H1 (cell line): Measurements from ENCODE around the gene HS1BP3. TPM values are rescaled to one million over a fixed set of nuclear protein-coding genes. Genes with fewer than 3 reads are reported as not detected.

Experiments
- CTCF ChIA-PET: fragments of 300-600 bp; sonication (Branson Sonifier 250); formaldehyde crosslinking; loops from one replicate; lab custom pipeline; 2021; ENCODE audit not compliant: partially characterized antibody; lab: Charles Lee
- POLR2A ChIA-PET: fragments of 300-600 bp; sonication (Branson Sonifier 250); formaldehyde crosslinking; loops from one replicate; lab custom pipeline; 2021; ENCODE audit warnings: inconsistent platforms; ENCODE audit not compliant: partially characterized antibody; lab: Charles Lee
- DNase-seq, 2 experiments: peaks; one replicate each; pipeline versions ENCODE4 v3.0.0 to v3.0.0-alpha.2; 2010 to 2022; ENCODE audit warnings: low spot score in 2 of 2, low read depth in 1 of 2, mixed read lengths in 1 of 2
- FAIRE-seq: peaks from 2 replicates; lab custom pipeline; 2011; peaks lifted over from hg19 to GRCh38; lab: Jason Lieb, UNC
- H2AFZ ChIP-seq: 2 replicates; pipeline ENCODE4 v1.8.1; 2012; ENCODE audit warnings: low read length, inconsistent platforms
- H2AK5ac ChIP-seq: 2 replicates; pipeline ENCODE4 v1.6.1; 2013; ENCODE audit warnings: low read depth, low read length
- H2BK120ac ChIP-seq: replicated peaks from 2 replicates; pipeline ENCODE3; 2013; ENCODE audit warnings: low read depth, low read length, inconsistent platforms
- H2BK12ac ChIP-seq: 2 replicates; pipeline ENCODE4 v1.6.1; 2013; ENCODE audit warnings: low read depth, low read length
- H2BK15ac ChIP-seq: 2 replicates; pipeline ENCODE4 v1.6.1; 2013; ENCODE audit warnings: low read length
- H2BK20ac ChIP-seq: 2 replicates; pipeline ENCODE4 v1.6.1; 2013; ENCODE audit warnings: low read length
- H2BK5ac ChIP-seq: 2 replicates; pipeline ENCODE4 v1.6.1; 2013; ENCODE audit warnings: low read depth, low read length
- H3K14ac ChIP-seq: 2 replicates; pipeline ENCODE4 v1.6.1; 2013; ENCODE audit warnings: inconsistent platforms; ENCODE audit not compliant: insufficient read length
- H3K18ac ChIP-seq: 2 replicates; pipeline ENCODE4 v1.6.1; 2013; ENCODE audit warnings: low read length; ENCODE audit errors: extremely low read depth
- H3K23ac ChIP-seq: 2 replicates; pipeline ENCODE4 v1.6.1; 2013; ENCODE audit warnings: inconsistent platforms; ENCODE audit not compliant: insufficient read length
- H3K23me2 ChIP-seq: 2 replicates; pipeline ENCODE4 v1.6.1; 2013; ENCODE audit warnings: low read depth, low read length
- H3K27ac ChIP-seq: 2 replicates; pipeline ENCODE4 v1.6.1; 2011; ENCODE audit warnings: low read depth, low read length, inconsistent platforms
- H3K27me3 ChIP-seq, 4 experiments: replicated peaks in 1 of 4; 1 replicate in 1 of 4; 2 replicates in 3 of 4; pipeline versions ENCODE4 v1.6.1 to v1.8.1; 2011 to 2013; ENCODE audit warnings: low read length in 3 of 4, mild to moderate bottlenecking in 3 of 4, inconsistent platforms in 2 of 4, mixed read lengths in 2 of 4, moderate library complexity in 1 of 4; ENCODE audit not compliant: control insufficient read depth in 3 of 4, insufficient read depth in 3 of 4; ENCODE audit errors: extremely low read depth in 1 of 4
- H3K36me3 ChIP-seq, 4 experiments: 2 replicates each; pipeline versions ENCODE4 v1.6.1 to v1.8.1; 2011 to 2013; ENCODE audit warnings: mild to moderate bottlenecking in 4 of 4, low read length in 3 of 4, moderate library complexity in 2 of 4, control low read depth in 1 of 4, inconsistent platforms in 1 of 4; ENCODE audit not compliant: insufficient read depth in 4 of 4, control insufficient read depth in 2 of 4
- H3K4ac ChIP-seq: replicated peaks from 2 replicates; pipeline ENCODE3; 2013; ENCODE audit warnings: low read length, low read depth, mixed read lengths, inconsistent platforms; ENCODE audit not compliant: insufficient read length
- H3K4me1 ChIP-seq, 4 experiments: replicated peaks in 1 of 4; 1 replicate in 1 of 4; 2 replicates in 3 of 4; pipeline versions ENCODE4 v1.6.1 to v1.8.1; 2011 to 2013; ENCODE audit warnings: low read length in 3 of 4, inconsistent platforms in 2 of 4, mixed read lengths in 1 of 4; ENCODE audit not compliant: insufficient read depth in 4 of 4, control insufficient read depth in 3 of 4
- H3K4me2 ChIP-seq, 2 experiments: 2 replicates each; pipeline versions ENCODE4 v1.6.1 to v1.8.1; 2011 to 2013; ENCODE audit warnings: low read depth in 2 of 2, low read length in 2 of 2, control low read depth in 1 of 2, inconsistent platforms in 1 of 2, mild to moderate bottlenecking in 1 of 2; ENCODE audit not compliant: insufficient read depth in 1 of 2
- H3K4me3 ChIP-seq, 4 experiments: fragments of 200-600, 300-600 bp in 1 of 4; sonication (generic), shearing (Covaris generic), sonication (Bioruptor Twin) in 1 of 4; 2 replicates each; pipeline versions ENCODE4 v1.5.1 to v1.8.1; 2011 to 2016; ENCODE audit warnings: low read length in 4 of 4, low read depth in 3 of 4, control low read depth in 2 of 4, inconsistent platforms in 2 of 4, mild to moderate bottlenecking in 2 of 4, mixed read lengths in 1 of 4, moderate library complexity in 1 of 4; ENCODE audit not compliant: insufficient read depth in 2 of 4; ENCODE audit errors: extremely low read depth in 1 of 4
- H3K56ac ChIP-seq: replicated peaks from 2 replicates; pipeline ENCODE3; 2013; ENCODE audit warnings: low read depth, mild to moderate bottlenecking, mixed read lengths, low read length, inconsistent platforms; ENCODE audit not compliant: insufficient read length
- H3K79me1 ChIP-seq: 2 replicates; pipeline ENCODE4 v1.6.1; 2013; ENCODE audit warnings: low read depth, low read length, control low read depth
- H3K79me2 ChIP-seq, 2 experiments: 2 replicates each; pipeline versions ENCODE4 v1.6.1 to v1.8.1; 2012 to 2013; ENCODE audit warnings: low read length in 2 of 2, mild to moderate bottlenecking in 2 of 2, inconsistent platforms in 1 of 2; ENCODE audit not compliant: insufficient read depth in 2 of 2, control insufficient read depth in 1 of 2
- H3K9ac ChIP-seq, 4 experiments: replicated peaks in 1 of 4; 1 replicate in 1 of 4; 2 replicates in 3 of 4; pipeline versions ENCODE4 v1.6.1 to v1.8.1; 2011 to 2013; ENCODE audit warnings: low read depth in 3 of 4, low read length in 3 of 4, control low read depth in 2 of 4, mild to moderate bottlenecking in 2 of 4, moderate library complexity in 2 of 4, inconsistent platforms in 1 of 4; ENCODE audit errors: extremely low read depth in 1 of 4
- H3K9me3 ChIP-seq, 2 experiments: 2 replicates each; pipeline versions ENCODE4 v1.6.1 to v1.8.1; 2012 to 2013; ENCODE audit warnings: mild to moderate bottlenecking in 2 of 2, moderate library complexity in 2 of 2, control low read depth in 1 of 2, inconsistent platforms in 1 of 2, low read depth in 1 of 2, low read length in 1 of 2, mixed read lengths in 1 of 2; ENCODE audit not compliant: insufficient read depth in 2 of 2
- H4K20me1 ChIP-seq, 2 experiments: replicated peaks in 1 of 2; 2 replicates each; pipeline versions ENCODE3 to v1.8.1; 2011 to 2013; ENCODE audit warnings: inconsistent platforms in 2 of 2, low read length in 2 of 2, mild to moderate bottlenecking in 1 of 2; ENCODE audit not compliant: insufficient read depth in 2 of 2, control insufficient read depth in 1 of 2
- H4K5ac ChIP-seq: 2 replicates; pipeline ENCODE4 v1.6.1; 2013; ENCODE audit warnings: low read length, low read depth, mixed read lengths, inconsistent platforms; ENCODE audit not compliant: insufficient read length
- H4K8ac ChIP-seq: 2 replicates; pipeline ENCODE4 v1.8.0; 2013; ENCODE audit warnings: mild to moderate bottlenecking, moderate library complexity, low read length, inconsistent platforms; ENCODE audit not compliant: insufficient read depth; ENCODE audit errors: extremely low read depth
- H4K91ac ChIP-seq: replicated peaks from 2 replicates; pipeline ENCODE3; 2013; ENCODE audit warnings: low read length, mixed read lengths, inconsistent platforms; ENCODE audit not compliant: insufficient read length
- WGBS, 2 experiments: shearing (Covaris generic) in 1 of 2; methylation state at CpG; one replicate each; pipeline versions ENCODE4 v1.1.6 to v1.1.7; 2013 to 2015; ENCODE audit warnings: low lambda C conversion rate in 2 of 2, mixed read lengths in 2 of 2, inconsistent platforms in 1 of 2, low coverage in 1 of 2, missing lambda C conversion rate in 1 of 2; ENCODE audit not compliant: insufficient replicate concordance in 2 of 2, insufficient coverage in 1 of 2, insufficient read length in 1 of 2; ENCODE audit errors: extremely low coverage in 1 of 2, missing lambda C conversion rate in 1 of 2; 5-methylcytosine and 5-hydroxymethylcytosine counted together
- polyA plus RNA-seq, 7 experiments: library from polyadenylated mRNA; depleted of rRNA in 3 of 7; stranded (reverse) in 5 of 7; unstranded in 2 of 7; fragments of >200 nt in 5 of 7; fragments of 200-250 nt in 2 of 7; gene quantifications; 1 replicate in 5 of 7; 2 replicates in 1 of 7; 4 replicates in 1 of 7; pipeline versions ENCODE4 v1.2.1 to v1.2.3, GENCODE V29; 2011 to 2013; ENCODE audit warnings: missing spikeins in 2 of 7, mixed read lengths in 2 of 7
- total RNA-seq: library from RNA; stranded (reverse); fragmentation: NEBNext Ultra II Directional; extraction: Animal tissue kit (Norgen Biotek cat#: 25700); gene quantifications from 2 replicates; pipeline ENCODE4 v1.2.1, GENCODE V29; 2021

HS1BP3 gene
- total and polyA plus RNA-seq, 2 of the 8 experiments (the other 6 are each of a cell fraction or from before 2014, with no cell fraction given): 11.1 to 11.3 TPM

DNA sequence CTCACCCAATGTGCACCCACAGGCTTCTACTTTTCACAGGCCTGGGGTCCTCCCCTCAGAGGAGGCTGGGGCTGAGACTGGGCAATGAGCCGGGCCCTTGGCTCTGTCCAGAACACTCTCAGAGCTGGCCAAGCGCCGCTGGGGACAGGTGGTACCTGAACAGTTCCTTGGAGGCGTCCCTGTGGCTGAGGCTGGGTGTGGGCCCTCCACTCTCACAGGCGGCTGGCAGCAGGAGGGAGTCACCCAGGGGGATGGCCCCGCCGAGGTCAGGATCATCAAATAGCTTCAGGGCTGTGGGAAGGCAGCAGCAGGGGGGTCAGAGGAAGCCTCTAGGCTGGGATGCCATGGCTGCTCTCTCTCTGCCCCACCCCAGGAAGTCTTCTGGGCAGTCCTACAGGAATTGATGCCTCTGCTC is 27.1 kb downstream of the HS1BP3 start:
- no peak overlapping the region for H3K27ac ChIP-seq
- no peak overlapping the region for H2BK20ac ChIP-seq
- no peak overlapping the region for H3K4me2 ChIP-seq
- no peak overlapping the region for H3K14ac ChIP-seq
- no peak overlapping the region for H4K91ac ChIP-seq
- 93% methylated on average over 7 of the region's 7 CpGs; no CpG with 5 or more reads in 1 of the 2 experiments for WGBS, 2 experiments
- H2BK120ac ChIP-seq: no peak overlapping the region
- H3K4me3 ChIP-seq: no peak overlapping the region
- no peak overlapping the region for H2BK12ac ChIP-seq
- no peaks in the 10 kb centered on the region for H3K9me3 ChIP-seq
- H3K23me2 ChIP-seq: no peaks in the 10 kb centered on the region
- no peaks in the 10 kb centered on the region for H3K4me1 ChIP-seq
- no peak overlapping the region for H3K18ac ChIP-seq
- H2BK15ac ChIP-seq: no peak overlapping the region
- no peak overlapping the region for H3K56ac ChIP-seq
- H3K9ac ChIP-seq: no peak overlapping the region
- no peaks in the 10 kb centered on the region for H4K20me1 ChIP-seq
- H3K36me3 ChIP-seq: 0 out of 8 replicates have a peak, but pooled peaks cover 0 to 2% (median 0%) of the 10 kb centered on the region in 4 experiments
- no peak overlapping the region; the same call in 1 of the 2 replicates for H4K8ac ChIP-seq
- FAIRE-seq (no peak), DNase-seq (no peak)
- no peaks in the 10 kb centered on the region for H3K79me1 ChIP-seq
- no peak overlapping the region for H2AK5ac ChIP-seq
- no peak overlapping the region for H4K5ac ChIP-seq
- no peak overlapping the region for H2AFZ ChIP-seq
- H3K4ac ChIP-seq: no peak overlapping the region
- H3K79me2 ChIP-seq: no peaks in the 10 kb centered on the region
- CTCF ChIA-PET: interaction anchor here (1.2 to 4.2 kb wide), 4 partner anchors 9 to 212 kb away, joined by 3 to 24 read pairs (median 12); no protein-coding TSS in a partner anchor
- H3K23ac ChIP-seq: no peak overlapping the region
- POLR2A ChIA-PET: interaction anchor here (0.8 kb wide), 1 partner anchor 177 kb away, joined by 4 read pairs; the partner anchor contains the start of gene RHOB
- no peak overlapping the region for H2BK5ac ChIP-seq
- no peaks in the 10 kb centered on the region for H3K27me3 ChIP-seq
